Measurements from ENCODE around the gene DOCK4.
A peak's percentile ranks its signal among the peaks of the same experiment; 100 is the strongest.

The DOCK4 gene

GRCh38 chr7:111770116-111770515, 436.1 kb downstream of the DOCK4 start:
- Mint-ChIP-seq H3K27ac (no peak overlapping the region), H3K36me3 (no peaks in the 10 kb centered on the region), H3K4me1 (no peaks in the 10 kb centered on the region), H3K27me3 (no peaks in the 10 kb centered on the region), H3K4me3 (no peak overlapping the region), H3K9me3 (peaks cover 3% of the 10 kb centered on the region)
- ATAC-seq = no peak

- no peak for ATAC-seq
- Mint-ChIP-seq H3K4me3 (no peak overlapping the region), H3K27ac (no peak overlapping the region), H3K4me1 (no peaks in the 10 kb centered on the region), H3K36me3 (no peaks in the 10 kb centered on the region), H3K9me3 (no peaks in the 10 kb centered on the region), H3K27me3 (no peaks in the 10 kb centered on the region)
Measured at GRCh38 chr7:111765751-111766643, 440.2 kb downstream of the DOCK4 start.

GRCh38 chr7:111763221-111763801, 442.9 kb downstream of the DOCK4 start:
- Mint-ChIP-seq H3K27ac (no peak overlapping the region), H3K4me1 (no peaks in the 10 kb centered on the region), H3K27me3 (no peaks in the 10 kb centered on the region), H3K4me3 (no peak overlapping the region), H3K9me3 (no peaks in the 10 kb centered on the region), H3K36me3 (no peaks in the 10 kb centered on the region)
- ATAC-seq = no peak

- H3K27me3 Mint-ChIP-seq = no peaks in the 10 kb centered on the region
- H3K4me1 Mint-ChIP-seq = no peaks in the 10 kb centered on the region
- H3K27ac Mint-ChIP-seq = no peak overlapping the region
- no peak for ATAC-seq
- no peaks in the 10 kb centered on the region for H3K9me3 Mint-ChIP-seq
- H3K36me3 Mint-ChIP-seq = no peaks in the 10 kb centered on the region
- H3K4me3 Mint-ChIP-seq = no peak overlapping the region
Measured at GRCh38 chr7:111762799-111763198, 443.4 kb downstream of the DOCK4 start.

- H3K9me3 Mint-ChIP-seq = no peaks in the 10 kb centered on the region
- H3K27ac Mint-ChIP-seq = no peak overlapping the region
- no peaks in the 10 kb centered on the region for H3K4me1 Mint-ChIP-seq
- H3K36me3 Mint-ChIP-seq = no peaks in the 10 kb centered on the region
- H3K4me3 Mint-ChIP-seq = no peak overlapping the region
- H3K27me3 Mint-ChIP-seq = no peaks in the 10 kb centered on the region
- ATAC-seq = no peak
Measured at GRCh38 chr7:111762211-111762610, 444.0 kb downstream of the DOCK4 start.

- H3K27me3 Mint-ChIP-seq = peaks cover 8% of the 10 kb centered on the region
- no peaks in the 10 kb centered on the region for H3K36me3 Mint-ChIP-seq
- no peak overlapping the region for H3K27ac Mint-ChIP-seq
- H3K4me1 Mint-ChIP-seq = no peaks in the 10 kb centered on the region
- no peak overlapping the region for H3K4me3 Mint-ChIP-seq
- no peak for ATAC-seq
- H3K9me3 Mint-ChIP-seq = no peaks in the 10 kb centered on the region
Measured at GRCh38 chr7:111760043-111760442, 446.2 kb downstream of the DOCK4 start.

- no peak for ATAC-seq
- no peak overlapping the region for H3K4me3 Mint-ChIP-seq
- peaks cover 8% of the 10 kb centered on the region for H3K27me3 Mint-ChIP-seq
- no peaks in the 10 kb centered on the region for H3K9me3 Mint-ChIP-seq
- H3K4me1 Mint-ChIP-seq = no peaks in the 10 kb centered on the region
- no peak overlapping the region for H3K27ac Mint-ChIP-seq
- H3K36me3 Mint-ChIP-seq = no peaks in the 10 kb centered on the region
Measured at GRCh38 chr7:111758332-111758731, 447.9 kb downstream of the DOCK4 start.

- no peak overlapping the region for H3K4me3 Mint-ChIP-seq
- no peaks in the 10 kb centered on the region for H3K4me1 Mint-ChIP-seq
- no peaks in the 10 kb centered on the region for H3K36me3 Mint-ChIP-seq
- peaks cover 8% of the 10 kb centered on the region for H3K27me3 Mint-ChIP-seq
- no peaks in the 10 kb centered on the region for H3K9me3 Mint-ChIP-seq
- no peak overlapping the region for H3K27ac Mint-ChIP-seq
- ATAC-seq = no peak
Measured at GRCh38 chr7:111756687-111757178, 449.5 kb downstream of the DOCK4 start.

GRCh38 chr7:111755383-111755782, 450.8 kb downstream of the DOCK4 start:
- H3K4me3 Mint-ChIP-seq = no peak overlapping the region
- peaks cover 8% of the 10 kb centered on the region for H3K27me3 Mint-ChIP-seq
- ATAC-seq = no peak
- no peaks in the 10 kb centered on the region for H3K9me3 Mint-ChIP-seq
- H3K4me1 Mint-ChIP-seq = no peaks in the 10 kb centered on the region
- H3K27ac Mint-ChIP-seq = no peak overlapping the region
- H3K36me3 Mint-ChIP-seq = no peaks in the 10 kb centered on the region

GRCh38 chr7:111753968-111754367, 452.2 kb downstream of the DOCK4 start:
- Mint-ChIP-seq H3K4me3 (no peak overlapping the region), H3K4me1 (no peaks in the 10 kb centered on the region), H3K27ac (no peak overlapping the region), H3K36me3 (no peaks in the 10 kb centered on the region), H3K9me3 (peaks cover 3% of the 10 kb centered on the region), H3K27me3 (peaks cover 10% of the 10 kb centered on the region)
- ATAC-seq = no peak

- no peaks in the 10 kb centered on the region for H3K4me1 Mint-ChIP-seq
- peaks cover 3% of the 10 kb centered on the region for H3K9me3 Mint-ChIP-seq
- no peak overlapping the region for H3K4me3 Mint-ChIP-seq
- H3K36me3 Mint-ChIP-seq = no peaks in the 10 kb centered on the region
- ATAC-seq = peak; percentile 49
- no peak overlapping the region for H3K27ac Mint-ChIP-seq
- peaks cover 23% of the 10 kb centered on the region for H3K27me3 Mint-ChIP-seq
Measured at GRCh38 chr7:111752022-111752582, 454.1 kb downstream of the DOCK4 start.

GRCh38 chr7:111750878-111751277, 455.3 kb downstream of the DOCK4 start:
- no peaks in the 10 kb centered on the region for H3K36me3 Mint-ChIP-seq
- H3K27me3 Mint-ChIP-seq = peaks cover 16% of the 10 kb centered on the region
- H3K4me1 Mint-ChIP-seq = no peaks in the 10 kb centered on the region
- ATAC-seq = no peak
- H3K27ac Mint-ChIP-seq = no peak overlapping the region
- peaks cover 3% of the 10 kb centered on the region for H3K9me3 Mint-ChIP-seq
- H3K4me3 Mint-ChIP-seq = no peak overlapping the region

- Mint-ChIP-seq H3K9me3 (peaks cover 3% of the 10 kb centered on the region), H3K27me3 (peaks cover 16% of the 10 kb centered on the region), H3K27ac (no peak overlapping the region), H3K4me1 (no peaks in the 10 kb centered on the region), H3K36me3 (no peaks in the 10 kb centered on the region), H3K4me3 (no peak overlapping the region)
- no peak for ATAC-seq
Measured at GRCh38 chr7:111750228-111750627, 456.0 kb downstream of the DOCK4 start.

GRCh38 chr7:111749625-111750024, 456.6 kb downstream of the DOCK4 start:
- Mint-ChIP-seq H3K4me1 (no peaks in the 10 kb centered on the region), H3K27ac (no peak overlapping the region)

GRCh38 chr7:111747718-111748117, 458.5 kb downstream of the DOCK4 start:
- H3K27ac Mint-ChIP-seq = no peak overlapping the region
- no peak for ATAC-seq
- no peaks in the 10 kb centered on the region for H3K36me3 Mint-ChIP-seq
- H3K4me3 Mint-ChIP-seq = no peak overlapping the region
- peaks cover 22% of the 10 kb centered on the region for H3K27me3 Mint-ChIP-seq
- H3K4me1 Mint-ChIP-seq = no peaks in the 10 kb centered on the region
- H3K9me3 Mint-ChIP-seq = peaks cover 3% of the 10 kb centered on the region

More at GRCh38 chr7:111749625-111750024, 456.6 kb downstream of the DOCK4 start:
- no peaks in the 10 kb centered on the region for H3K36me3 Mint-ChIP-seq
- no peak for ATAC-seq
- peaks cover 16% of the 10 kb centered on the region for H3K27me3 Mint-ChIP-seq
- peaks cover 3% of the 10 kb centered on the region for H3K9me3 Mint-ChIP-seq
- H3K4me3 Mint-ChIP-seq = no peak overlapping the region

Data from stimulated activated memory B cell treated with anti-CD40 and anti-IgM and Interleukin-4, amounts not matched to agents 10 μg/mL and 1 μg/mL and 100 μg/mL, for 72 hours (primary cell).